IMR-90 (cell line): ENCODE measurements around the gene WDTC1. TPM values are rescaled to one million over a fixed set of nuclear protein-coding genes. Genes with fewer than 3 reads are reported as not detected.

Source experiments
- ATAC-seq: fragments of 200-7000 bp; cut with Tn5 transposase; 2 replicates; pipeline ENCODE4 v1.9.1; 2020; ENCODE audit warnings: low read depth, mild to moderate bottlenecking, moderate library complexity
- BruUV-seq: library from RNA; stranded (reverse); fragments of 400-500 nt; replicated peaks from 2 replicates; lab custom pipeline; 2021; lab: Mats Ljungman, UMichigan
- CTCF ChIA-PET: fragments of 300-600 bp; formaldehyde crosslinking; extraction: SDS; loops from one replicate; lab custom pipeline; 2021; ENCODE audit warnings: antibody characterized with exemption; lab: Yijun Ruan, JAX
- POLR2A ChIA-PET: fragments of 300-600 bp; sonication (Branson Sonifier 250); formaldehyde crosslinking; loops from one replicate; lab custom pipeline; 2022; ENCODE audit warnings: antibody characterized with exemption; ENCODE audit not compliant: unreplicated experiment; lab: Charles Lee
- DNase-seq: peaks from one replicate; pipeline ENCODE4 v3.0.0; 2013
- H2AFZ ChIP-seq: replicated peaks from 2 replicates; pipeline ENCODE3; 2013; ENCODE audit warnings: low read length, mild to moderate bottlenecking; ENCODE audit not compliant: poor library complexity
- H2AK5ac ChIP-seq: 2 replicates; pipeline ENCODE4 v1.6.1; 2013; ENCODE audit warnings: low read depth, low read length, inconsistent platforms
- H2AK9ac ChIP-seq: replicated peaks from 2 replicates; pipeline ENCODE3; 2013; ENCODE audit warnings: mild to moderate bottlenecking, low read depth, low read length, moderate library complexity; ENCODE audit not compliant: poor library complexity
- H2BK120ac ChIP-seq: 2 replicates; pipeline ENCODE4 v1.6.1; 2013; ENCODE audit warnings: low read depth, low read length, inconsistent platforms
- H2BK15ac ChIP-seq: 3 replicates; pipeline ENCODE4 v1.6.1; 2013; ENCODE audit warnings: low read depth, low read length, inconsistent platforms
- H2BK20ac ChIP-seq: 2 replicates; pipeline ENCODE4 v1.6.1; 2013; ENCODE audit warnings: low read depth, mild to moderate bottlenecking, inconsistent platforms, low read length, moderate library complexity
- H2BK5ac ChIP-seq: 2 replicates; pipeline ENCODE4 v1.6.1; 2013; ENCODE audit warnings: mild to moderate bottlenecking, low read depth, low read length, inconsistent platforms; ENCODE audit not compliant: poor library complexity, severe bottlenecking
- H3K14ac ChIP-seq: replicated peaks from 2 replicates; pipeline ENCODE4 v1.6.1; 2013; ENCODE audit warnings: low read depth, low read length, inconsistent platforms
- H3K18ac ChIP-seq: 2 replicates; pipeline ENCODE4 v1.6.1; 2013; ENCODE audit warnings: low read depth, low read length, control low read depth
- H3K23ac ChIP-seq: 2 replicates; pipeline ENCODE4 v1.6.1; 2013; ENCODE audit warnings: low read depth, low read length, inconsistent platforms
- H3K27ac ChIP-seq: 2 replicates; pipeline ENCODE4 v1.5.1; 2013; ENCODE audit warnings: mild to moderate bottlenecking, control low read depth, low read length; ENCODE audit not compliant: insufficient read depth
- H3K27me3 ChIP-seq: 2 replicates; pipeline ENCODE4 v1.6.1; 2013; ENCODE audit warnings: low read length; ENCODE audit not compliant: control insufficient read depth, insufficient read depth
- H3K36me3 ChIP-seq: 2 replicates; pipeline ENCODE4 v1.6.1; 2013; ENCODE audit warnings: low read length, mixed read lengths; ENCODE audit not compliant: control insufficient read depth, insufficient read depth
- H3K4ac ChIP-seq: 2 replicates; pipeline ENCODE4 v1.6.1; 2013; ENCODE audit warnings: low read depth, low read length, inconsistent platforms
- H3K4me1 ChIP-seq: 2 replicates; pipeline ENCODE4 v1.6.1; 2013; ENCODE audit warnings: low read length, mixed read lengths; ENCODE audit not compliant: control insufficient read depth, insufficient read depth
- H3K4me2 ChIP-seq: 2 replicates; pipeline ENCODE4 v1.6.1; 2013; ENCODE audit warnings: low read depth, mild to moderate bottlenecking, control low read depth, low read length, moderate library complexity
- H3K4me3 ChIP-seq: 2 replicates; pipeline ENCODE4 v1.5.1; 2013; ENCODE audit warnings: low read depth, mild to moderate bottlenecking, control low read depth, low read length, moderate library complexity; ENCODE audit not compliant: insufficient read depth
- H3K56ac ChIP-seq: 2 replicates; pipeline ENCODE4 v1.6.1; 2013; ENCODE audit warnings: low read length, inconsistent platforms; ENCODE audit not compliant: insufficient read depth; ENCODE audit errors: extremely low read depth
- H3K79me1 ChIP-seq, 2 experiments: 2 replicates each; pipeline ENCODE4 v1.6.1; 2013; ENCODE audit warnings: low read length in 2 of 2, inconsistent platforms in 1 of 2, low read depth in 1 of 2
- H3K9ac ChIP-seq: 2 replicates; pipeline ENCODE4 v1.6.1; 2013; ENCODE audit warnings: low read depth, low read length, control low read depth
- H3K9me1 ChIP-seq: 2 replicates; pipeline ENCODE4 v1.6.1; 2013; ENCODE audit warnings: low read length, inconsistent platforms; ENCODE audit not compliant: insufficient read depth
- H3K9me3 ChIP-seq: 2 replicates; pipeline ENCODE4 v1.6.1; 2013; ENCODE audit warnings: low read length; ENCODE audit not compliant: control insufficient read depth, insufficient read depth
- H4K20me1 ChIP-seq: 2 replicates; pipeline ENCODE4 v1.6.1; 2013; ENCODE audit warnings: low read length, inconsistent platforms; ENCODE audit not compliant: insufficient read depth
- H4K5ac ChIP-seq: 2 replicates; pipeline ENCODE4 v1.6.1; 2013; ENCODE audit warnings: mild to moderate bottlenecking, low read depth, low read length, control low read depth
- H4K8ac ChIP-seq, 2 experiments: 2 replicates each; pipeline ENCODE4 v1.6.1; 2013; ENCODE audit warnings: low read depth in 2 of 2, low read length in 2 of 2, control low read depth in 1 of 2, inconsistent platforms in 1 of 2
- H4K91ac ChIP-seq: 2 replicates; pipeline ENCODE4 v1.6.1; 2013; ENCODE audit warnings: low read depth, low read length, inconsistent platforms; ENCODE audit not compliant: insufficient read depth
- BHLHE40 ChIP-seq: fragments of 150-350 bp; IDR thresholded peaks from 2 replicates; pipeline ENCODE4 v1.6.1; 2016; ENCODE audit warnings: mild to moderate bottlenecking, low read depth, low read length
- CEBPB ChIP-seq: IDR thresholded peaks from 2 replicates; pipeline ENCODE4 v1.6.1; 2012; ENCODE audit warnings: low read depth, low read length, improper control_type of control experiment
- CHD1 ChIP-seq: IDR thresholded peaks from 2 replicates; pipeline ENCODE4 v1.6.1; 2012; ENCODE audit warnings: low read depth, low read length, improper control_type of control experiment
- FOS ChIP-seq: fragments of 150-350 bp; IDR thresholded peaks from 2 replicates; pipeline ENCODE4 v1.6.1; 2016; ENCODE audit warnings: low read depth, low read length
- MAFK ChIP-seq: IDR thresholded peaks from 2 replicates; pipeline ENCODE4 v1.6.1; 2012; ENCODE audit warnings: low read depth, low read length, improper control_type of control experiment
- MAZ ChIP-seq: IDR thresholded peaks from 2 replicates; pipeline ENCODE4 v1.6.1; 2012; ENCODE audit warnings: low read depth, mild to moderate bottlenecking, low read length, improper control_type of control experiment, moderate library complexity, borderline replicate concordance
- MXI1 ChIP-seq: IDR thresholded peaks from 2 replicates; pipeline ENCODE4 v1.6.1; 2012; ENCODE audit warnings: low read depth, mild to moderate bottlenecking, low read length, moderate library complexity, borderline replicate concordance
- NFE2L2 ChIP-seq: fragments of 150-350 bp; IDR thresholded peaks from 2 replicates; pipeline ENCODE4 v1.6.1; 2016; ENCODE audit warnings: low read depth, mild to moderate bottlenecking, low read length
- POLR2A ChIP-seq: IDR thresholded peaks from 2 replicates; pipeline ENCODE4 v1.6.1; 2012; ENCODE audit warnings: mild to moderate bottlenecking, low read depth, low read length
- RAD21 ChIP-seq: IDR thresholded peaks from 2 replicates; pipeline ENCODE4 v1.6.1; 2012; ENCODE audit warnings: low read length, improper control_type of control experiment
- RCOR1 ChIP-seq: IDR thresholded peaks from 2 replicates; pipeline ENCODE4 v1.6.1; 2012; ENCODE audit warnings: mild to moderate bottlenecking, low read length, improper control_type of control experiment; ENCODE audit not compliant: insufficient replicate concordance
- RFX5 ChIP-seq: IDR thresholded peaks from 2 replicates; pipeline ENCODE4 v1.8.0; 2012; ENCODE audit warnings: low read depth, mild to moderate bottlenecking, low read length, moderate library complexity
- SMC3 ChIP-seq: fragments of 150-350 bp; IDR thresholded peaks from 2 replicates; pipeline ENCODE4 v1.6.1; 2016; ENCODE audit warnings: low read depth, mild to moderate bottlenecking, antibody characterized with exemption, low read length, moderate library complexity
- WGBS, 2 experiments: methylation state at CpG; one replicate each; pipeline versions ENCODE4 v1.1.5 to v1.1.7; 2013; ENCODE audit warnings: missing lambda C conversion rate in 2 of 2; ENCODE audit not compliant: insufficient read length in 1 of 2; ENCODE audit errors: extremely low coverage in 2 of 2; 5-methylcytosine and 5-hydroxymethylcytosine counted together
- dilution Hi-C: fragments of 300-500 bp; cut with HindIII; formaldehyde crosslinking; loops from one replicate; pipeline ENCODE4 v1.14.3; 2018; ENCODE audit warnings: low sequenced_read_pairs; ENCODE audit not compliant: unreplicated experiment
- in situ Hi-C: fragments of 300-500 bp; cut with MboI; formaldehyde crosslinking; loops from 3 replicates; pipeline ENCODE4 v1.14.3; 2019; ENCODE audit warnings: low sequenced_read_pairs, inconsistent platforms, mixed read lengths
- intact Hi-C: fragments of 100-400 bp; cut with micrococcal nuclease; formaldehyde crosslinking; loops from 2 replicates; pipeline ENCODE4 v1.10.0; 2022
- polyA plus RNA-seq, 3 experiments: library from polyadenylated mRNA; depleted of rRNA; stranded (reverse); fragments of >200 nt; gene quantifications; 2 replicates each; pipeline ENCODE4 v1.2.3, GENCODE V29; 2012; ENCODE audit warnings: low replicate concordance in 1 of 3
- total RNA-seq: library from RNA; depleted of rRNA; stranded (reverse); fragments of >200 nt; gene quantifications from 2 replicates; pipeline ENCODE4 v1.2.3, GENCODE V29; 2012
- TF ChIP-seq, protein P1 (sequence below): fragments of 150-350 bp; IDR thresholded peaks from 2 replicates; pipeline ENCODE4 v1.6.1; 2017; ENCODE audit warnings: mild to moderate bottlenecking, antibody characterized with exemption, low read length, low read depth
- TF ChIP-seq, protein P2 (sequence below): fragments of 150-350 bp; IDR thresholded peaks from 2 replicates; pipeline ENCODE4 v1.6.1; 2016; ENCODE audit warnings: low read depth, mild to moderate bottlenecking, low read length, moderate library complexity, borderline replicate concordance

WDTC1 gene
- total and polyA plus RNA-seq, 2 of the 4 experiments (the other 2 are of a cell fraction): 9.9 to 15.2 TPM

DNA sequence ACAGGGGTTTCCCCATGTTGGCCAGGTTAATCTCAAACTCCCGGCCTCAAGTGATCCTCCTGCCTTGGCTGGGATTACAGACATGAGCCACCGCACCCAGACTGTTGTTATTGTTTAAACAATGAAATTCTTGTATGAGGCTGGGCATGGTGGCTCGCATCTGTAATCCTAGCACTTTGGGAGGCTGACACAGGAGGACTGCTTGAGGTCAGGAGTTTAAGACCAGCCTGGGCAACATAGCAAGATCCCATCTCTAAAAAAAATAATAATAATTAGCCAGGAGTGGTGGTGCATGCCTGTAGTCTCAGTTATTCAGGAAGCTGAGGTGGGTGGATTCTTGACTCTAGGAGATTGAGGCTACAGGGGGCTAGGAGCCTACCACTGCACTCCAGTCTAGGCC is 6.7 kb upstream of the WDTC1 start:
- H3K4me3 ChIP-seq: no peak overlapping the region
- no peak overlapping the region for H2BK15ac ChIP-seq
- no peaks in the 10 kb centered on the region for H3K9me1 ChIP-seq
- no peak overlapping the region for H3K18ac ChIP-seq
- ChIA-PET CTCF (no interaction called here), POLR2A (no interaction called here)
- H2BK120ac ChIP-seq: no peak overlapping the region
- no peak overlapping the region for H3K9ac ChIP-seq
- no peak overlapping the region for H2BK5ac ChIP-seq
- in situ Hi-C loops: no loop called here
- no peak overlapping the region for H4K91ac ChIP-seq
- BruUV-seq: no TSS peak
- no peaks in the 10 kb centered on the region for H3K4me1 ChIP-seq
- no peak overlapping the region for H3K23ac ChIP-seq
- H3K9me3 ChIP-seq: no peaks in the 10 kb centered on the region
- H3K36me3 ChIP-seq: no peaks in the 10 kb centered on the region
- DNase-seq: no peak
- H3K14ac ChIP-seq: no peak overlapping the region
- dilution Hi-C loops: no loop called here
- no peak overlapping the region for H4K5ac ChIP-seq
- H3K79me1 ChIP-seq: no peaks in the 10 kb centered on the region
- no peak overlapping the region for H3K4me2 ChIP-seq
- H3K27ac ChIP-seq: no peak overlapping the region
- H2AFZ ChIP-seq: no peak overlapping the region
- no peak for TF ChIP-seq CHD1
- no peak for TF ChIP-seq CEBPB
- TF ChIP-seq, protein P1, sequence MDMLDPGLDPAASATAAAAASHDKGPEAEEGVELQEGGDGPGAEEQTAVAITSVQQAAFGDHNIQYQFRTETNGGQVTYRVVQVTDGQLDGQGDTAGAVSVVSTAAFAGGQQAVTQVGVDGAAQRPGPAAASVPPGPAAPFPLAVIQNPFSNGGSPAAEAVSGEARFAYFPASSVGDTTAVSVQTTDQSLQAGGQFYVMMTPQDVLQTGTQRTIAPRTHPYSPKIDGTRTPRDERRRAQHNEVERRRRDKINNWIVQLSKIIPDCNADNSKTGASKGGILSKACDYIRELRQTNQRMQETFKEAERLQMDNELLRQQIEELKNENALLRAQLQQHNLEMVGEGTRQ: no peak
- TF ChIP-seq, protein P2, sequence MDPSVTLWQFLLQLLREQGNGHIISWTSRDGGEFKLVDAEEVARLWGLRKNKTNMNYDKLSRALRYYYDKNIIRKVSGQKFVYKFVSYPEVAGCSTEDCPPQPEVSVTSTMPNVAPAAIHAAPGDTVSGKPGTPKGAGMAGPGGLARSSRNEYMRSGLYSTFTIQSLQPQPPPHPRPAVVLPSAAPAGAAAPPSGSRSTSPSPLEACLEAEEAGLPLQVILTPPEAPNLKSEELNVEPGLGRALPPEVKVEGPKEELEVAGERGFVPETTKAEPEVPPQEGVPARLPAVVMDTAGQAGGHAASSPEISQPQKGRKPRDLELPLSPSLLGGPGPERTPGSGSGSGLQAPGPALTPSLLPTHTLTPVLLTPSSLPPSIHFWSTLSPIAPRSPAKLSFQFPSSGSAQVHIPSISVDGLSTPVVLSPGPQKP: no peak
- no peak for TF ChIP-seq MAZ
- no peak for TF ChIP-seq NFE2L2
- no peak for TF ChIP-seq RFX5
- TF ChIP-seq MAFK: no peak
- no peak for TF ChIP-seq SMC3
- TF ChIP-seq BHLHE40: no peak
- TF ChIP-seq MXI1: no peak
- TF ChIP-seq RCOR1: no peak
- no peak for TF ChIP-seq FOS
- no peak for TF ChIP-seq RAD21
- TF ChIP-seq POLR2A: no peak
- no peak overlapping the region for H3K56ac ChIP-seq
- no peak for ATAC-seq
- no peak overlapping the region for H4K8ac ChIP-seq
- no peak overlapping the region for H3K4ac ChIP-seq
- intact Hi-C loops: no loop called here
- H3K27me3 ChIP-seq: no peaks in the 10 kb centered on the region
- 80% methylated on average over 1 of the region's 3 CpGs; no CpG with 5 or more reads in 1 of the 2 experiments for WGBS, 2 experiments
- no peaks in the 10 kb centered on the region for H4K20me1 ChIP-seq
- no peak overlapping the region for H2BK20ac ChIP-seq
- no peak overlapping the region for H2AK5ac ChIP-seq
- H2AK9ac ChIP-seq: no peak overlapping the region
